AG04450 (cell line): Measurements from ENCODE around the gene PLA2G1B. TPM values are rescaled to one million over a fixed set of nuclear protein-coding genes. Genes with fewer than 3 reads are reported as not detected.

Experiments used
- CTCF ChIA-PET: fragments of 300-600, 350-600 bp; formaldehyde crosslinking; extraction: SDS; loops from one replicate; lab custom pipeline; 2022; ENCODE audit warnings: antibody characterized with exemption, inconsistent platforms; lab: Charles Lee
- POLR2A ChIA-PET: fragments of 350-600 bp; formaldehyde crosslinking; extraction: SDS; loops from one replicate; lab custom pipeline; 2021; ENCODE audit warnings: antibody characterized with exemption, inconsistent platforms; lab: Yijun Ruan, JAX
- DNase-seq: peaks from one replicate; pipeline ENCODE4 v3.0.0-alpha.2; 2011; ENCODE audit warnings: low read depth, low spot score
- H3K27ac ChIP-seq: one replicate; pipeline ENCODE4 v1.5.1; 2012; ENCODE audit warnings: low read depth, low read length, control low read depth
- H3K27me3 ChIP-seq: one replicate; pipeline ENCODE4 v1.6.0; 2012; ENCODE audit warnings: low read length; ENCODE audit not compliant: control insufficient read depth, insufficient read depth
- H3K4me3 ChIP-seq: 2 replicates; pipeline ENCODE4 v1.5.1; 2011; ENCODE audit warnings: mild to moderate bottlenecking, low read depth, low read length, control low read depth
- H3K9me3 ChIP-seq: 2 replicates; pipeline ENCODE4 v1.5.1; 2012; ENCODE audit warnings: low read length; ENCODE audit not compliant: control insufficient read depth, insufficient read depth
- CTCF ChIP-seq: IDR thresholded peaks from 2 replicates; pipeline ENCODE4 v1.5.1; 2011; ENCODE audit warnings: low read depth, low read length, control low read depth, inconsistent platforms
- polyA plus RNA-seq: library from polyadenylated mRNA; depleted of rRNA; stranded (reverse); fragments of >200 nt; gene quantifications from 2 replicates; pipeline ENCODE4 v1.2.3, GENCODE V29; 2011

Gene PLA2G1B
- polyA plus RNA-seq, 1 experiment: 0.41 TPM

GRCh38 chr12:120359128-120359527 lies 31.5 kb upstream of the PLA2G1B start:
- CTCF ChIA-PET: no interaction called here
- no peak for TF ChIP-seq CTCF
- POLR2A ChIA-PET: no interaction called here
- no peak for DNase-seq
- no peak overlapping the region for H3K4me3 ChIP-seq
- no peaks in the 10 kb centered on the region; the same call in 1 of the 2 replicates for H3K9me3 ChIP-seq
- H3K27me3 ChIP-seq: peaks cover 48% of the 10 kb centered on the region
- H3K27ac ChIP-seq: no peak overlapping the region

GRCh38 chr12:120358412-120359100 lies 31.0 kb upstream of the PLA2G1B start:
- Histone ChIP-seq H3K9me3 (no peaks in the 10 kb centered on the region; the same call in 1 of the 2 replicates), H3K27me3 (peaks cover 42% of the 10 kb centered on the region), H3K4me3 (no peak overlapping the region), H3K27ac (no peak overlapping the region)
- DNase-seq: no peak
- no peak for TF ChIP-seq CTCF
- POLR2A ChIA-PET: no interaction called here
- CTCF ChIA-PET: interaction anchor here (6.7 kb wide), 1 partner anchor 72 kb away, joined by 82 read pairs; no protein-coding TSS in a partner anchor

- no peak overlapping the region for H3K4me3 ChIP-seq
- no peak for DNase-seq
- H3K27ac ChIP-seq: no peak overlapping the region
- no peak for TF ChIP-seq CTCF
- no peaks in the 10 kb centered on the region; the same call in 1 of the 2 replicates for H3K9me3 ChIP-seq
- POLR2A ChIA-PET: interaction anchor here (0.6 kb wide), 1 partner anchor 28 kb away, joined by 6 read pairs; no protein-coding TSS in a partner anchor
- CTCF ChIA-PET: interaction anchor here (0.6 to 6.7 kb wide), 13 partner anchors 10 to 615 kb away, joined by 3 to 82 read pairs (median 3); no protein-coding TSS in a partner anchor
- H3K27me3 ChIP-seq: peaks cover 28% of the 10 kb centered on the region
These were observed 29.5 kb upstream of the PLA2G1B start for GRCh38 chr12:120357104-120357503.

- POLR2A ChIA-PET: interaction anchor here (0.6 kb wide), 1 partner anchor 28 kb away, joined by 6 read pairs; no protein-coding TSS in a partner anchor
- no peak overlapping the region for H3K27ac ChIP-seq
These were observed 29.0 kb upstream of the PLA2G1B start for GRCh38 chr12:120356567-120357030.

More at GRCh38 chr12:120356567-120357030, 29.0 kb upstream of the PLA2G1B start:
- DNase-seq: peak; percentile 41
- CTCF ChIA-PET: interaction anchor here (0.6 to 6.7 kb wide), 11 partner anchors 10 to 615 kb away, joined by 3 to 82 read pairs (median 3); no protein-coding TSS in a partner anchor
- H3K4me3 ChIP-seq: no peak overlapping the region
- no peaks in the 10 kb centered on the region; the same call in 1 of the 2 replicates for H3K9me3 ChIP-seq
- TF ChIP-seq CTCF: peak; percentile 88
- H3K27me3 ChIP-seq: peaks cover 23% of the 10 kb centered on the region
